ENCODE data around the gene KCNK7.

Gene KCNK7

DNA sequence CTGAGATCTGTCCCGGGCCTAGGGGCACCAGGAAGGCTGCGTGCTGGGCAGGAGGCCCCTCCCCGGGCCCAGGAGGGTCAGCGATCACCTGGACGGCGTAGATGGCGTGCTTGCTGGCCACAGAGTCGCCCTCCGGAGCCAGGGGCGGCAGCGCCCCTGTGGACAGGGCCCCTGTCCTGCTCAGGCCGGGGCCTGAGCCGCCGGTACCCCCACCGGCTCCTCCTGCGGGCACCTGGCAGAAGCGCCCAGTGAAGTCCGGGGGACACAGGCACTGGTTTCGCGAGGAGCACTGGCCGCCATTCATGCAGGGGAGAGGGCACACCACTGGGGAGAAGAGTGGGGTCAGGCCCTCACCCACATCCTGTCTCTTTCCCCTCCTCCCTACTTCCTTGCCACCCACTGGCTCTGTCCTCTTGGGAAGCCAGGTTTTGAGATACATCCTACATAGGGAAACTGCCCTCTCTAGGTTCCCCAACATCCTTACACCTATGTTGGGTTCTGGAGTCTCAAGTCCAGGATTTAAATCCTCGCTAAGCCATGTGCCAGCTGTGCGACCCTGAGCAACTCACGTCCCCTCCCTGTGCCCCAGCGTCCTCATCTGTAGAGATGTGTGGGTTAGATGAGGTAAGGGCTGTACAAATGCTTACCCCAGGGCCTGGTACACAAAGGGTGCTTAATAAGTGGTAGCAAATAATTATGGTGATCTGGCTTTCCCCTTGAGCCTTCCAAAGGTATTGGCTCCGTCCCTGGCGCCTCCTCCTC lies 41.4 kb downstream of the KCNK7 start:
- DNase-seq = no peak

DNA sequence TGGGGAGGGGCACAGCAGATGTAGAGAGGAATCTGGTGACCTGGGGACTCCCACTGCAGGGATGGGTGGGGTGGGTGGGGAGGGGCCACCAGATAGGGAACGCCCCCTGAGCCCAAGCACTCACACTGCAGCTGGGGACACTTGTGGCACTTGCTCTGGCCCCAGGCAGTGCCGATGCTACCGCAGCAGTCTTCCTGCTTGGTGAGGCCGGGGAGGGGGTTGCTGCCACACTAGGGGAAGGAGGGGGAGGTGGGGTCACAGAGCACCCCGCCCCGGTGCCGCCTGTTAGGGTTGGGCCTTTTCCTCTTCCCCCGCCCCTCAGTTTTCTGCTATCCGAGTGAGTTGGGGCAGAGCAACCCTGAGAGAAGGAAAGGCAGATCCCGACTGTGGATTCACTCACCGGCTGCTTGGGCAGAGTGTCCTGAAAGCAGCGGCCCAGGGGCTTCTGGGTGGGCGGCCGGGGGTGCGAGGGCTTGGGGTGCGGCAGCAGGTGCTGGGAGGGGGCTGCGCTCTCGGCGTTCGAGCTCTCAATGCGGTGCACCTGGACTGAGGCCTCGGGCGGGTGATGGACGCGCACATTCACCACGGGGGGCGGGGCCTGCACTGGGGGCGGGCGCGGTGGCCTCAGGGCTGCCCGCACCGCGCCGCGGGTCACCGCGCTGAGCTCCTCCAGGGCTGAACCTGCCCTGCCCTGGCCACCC lies 42.1 kb downstream of the KCNK7 start:
- DNase-seq = peak; percentile 82

DNA sequence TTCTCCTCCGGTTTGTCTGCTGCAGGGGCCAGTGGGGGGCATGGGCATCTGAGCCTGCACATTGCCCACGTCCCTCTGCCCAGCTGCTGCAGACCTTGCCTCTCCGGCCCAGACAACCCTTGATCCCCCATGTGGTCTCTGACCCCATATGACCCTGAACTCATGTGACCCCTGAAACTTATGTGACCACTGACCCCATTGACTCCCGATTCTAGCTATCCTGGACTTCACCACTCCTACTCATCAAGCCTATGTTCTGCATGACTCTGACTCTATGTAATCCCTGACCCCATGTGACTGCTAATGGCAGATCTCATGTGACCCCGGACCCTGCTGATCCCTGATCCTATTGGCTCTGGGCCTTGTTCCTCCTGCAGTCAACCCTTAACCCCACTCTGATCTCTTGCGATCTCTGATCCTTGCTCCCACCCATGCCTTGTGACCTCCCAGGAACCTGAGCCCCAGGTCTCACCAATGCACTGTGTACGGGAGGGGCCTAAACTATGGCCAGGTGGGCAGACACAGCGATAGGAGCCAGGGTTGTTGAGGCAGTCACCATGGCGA lies 43.1 kb downstream of the KCNK7 start:
- DNase-seq = no peak

- peak; percentile 68 for DNase-seq
Observed at GRCh38 chr11:65551572-65552387, 43.8 kb downstream of the KCNK7 start.

- DNase-seq = no peak
Observed at GRCh38 chr11:65549096-65549495, 46.5 kb downstream of the KCNK7 start.

DNA sequence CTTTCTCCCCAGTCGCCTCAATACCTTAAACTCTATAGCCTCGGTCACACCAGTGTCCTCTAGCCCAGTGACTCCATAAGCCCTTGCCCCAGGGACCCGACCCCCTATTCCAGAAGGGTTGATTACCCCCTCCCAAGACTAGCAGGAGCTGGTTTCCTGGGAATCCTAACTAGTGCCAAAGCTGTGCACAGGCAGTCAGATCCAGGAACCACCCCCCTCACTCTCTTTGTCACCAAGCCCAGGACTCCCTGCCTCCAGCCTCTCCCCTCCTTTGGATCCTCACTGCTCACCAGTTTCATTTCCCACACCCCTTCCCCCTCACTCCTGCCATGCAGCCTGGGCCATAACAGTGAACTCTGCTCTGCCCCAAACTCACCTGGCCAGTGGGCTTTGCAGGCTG lies 47.2 kb downstream of the KCNK7 start:
- DNase-seq = no peak

DNA sequence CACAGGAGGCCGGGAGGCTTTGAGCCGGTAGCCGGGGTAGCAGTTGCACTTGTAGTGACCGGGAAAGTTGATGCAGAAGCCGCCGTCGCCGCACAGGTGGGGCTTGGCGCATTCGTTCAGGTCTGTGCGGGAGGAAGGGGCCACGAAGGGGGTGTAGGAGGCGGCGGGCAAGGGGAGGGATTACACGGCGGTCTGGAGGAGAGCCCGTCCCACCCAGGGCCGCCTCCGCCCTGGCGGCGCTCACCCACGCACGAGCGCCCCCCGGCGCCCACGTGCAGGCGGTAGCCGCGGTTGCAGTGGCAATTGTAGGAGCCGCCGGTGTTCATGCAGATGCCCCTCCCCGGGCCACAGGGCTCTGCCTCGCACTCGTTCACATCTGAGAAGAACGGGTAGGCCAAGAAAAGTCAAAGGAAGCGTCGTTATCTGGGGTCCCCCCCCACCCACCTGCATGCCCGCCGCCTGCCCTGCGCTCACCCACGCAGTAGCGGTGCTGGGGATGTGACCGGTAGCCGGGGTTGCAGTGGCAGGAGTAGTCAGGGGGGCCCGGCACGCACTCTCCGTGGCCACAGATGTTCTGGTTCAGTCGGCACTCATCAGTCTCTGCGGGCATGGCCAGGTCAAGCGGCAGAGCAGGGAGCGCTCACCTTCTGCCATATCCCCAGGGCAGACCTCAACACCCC lies 48.0 kb downstream of the KCNK7 start:
- DNase-seq = no peak

- DNase-seq = no peak
Observed at GRCh38 chr11:65546217-65546958, 49.2 kb downstream of the KCNK7 start.

DNA sequence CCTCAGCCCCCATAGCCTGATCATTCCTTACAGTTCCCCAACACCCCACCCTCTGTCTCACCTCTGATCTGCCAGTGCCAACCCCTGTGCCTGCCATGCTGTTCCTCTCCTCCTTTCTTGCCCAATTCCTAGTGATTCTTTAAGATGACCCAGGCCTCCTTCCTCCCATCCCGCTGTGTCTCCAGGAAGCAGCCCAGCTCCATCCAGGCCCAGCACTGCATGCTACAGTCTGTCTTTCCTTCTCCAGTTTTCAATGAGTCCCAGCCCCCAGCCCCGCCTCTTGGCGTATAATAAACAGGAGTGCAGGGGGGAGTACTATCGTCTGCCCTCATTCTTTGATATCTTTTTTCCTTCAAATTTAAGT lies 49.8 kb downstream of the KCNK7 start:
- DNase-seq = no peak

All from NCI-H1436 treated with DMSO at 0.1 percent for 48 hours (cell line).